Left colon (tissue), 2 donors: ENCODE measurements around the gene SLC10A7. TPM values are rescaled to one million over a fixed set of nuclear protein-coding genes. Genes with fewer than 3 reads are reported as not detected.

ENCODE experiments used
- ATAC-seq: fragments of 200-7000 bp; cut with Tn5 transposase; one replicate; pipeline ENCODE4 v1.9.1; 2020; ENCODE audit warnings: mild to moderate bottlenecking, moderate library complexity
- DNase-seq, 2 donors: peaks; one replicate each; pipeline ENCODE4 v3.0.0-alpha.2; 2020
- intact Hi-C, 2 donors: fragments of 100-400 bp; cut with DNase I in 1 of 2; cut with micrococcal nuclease in 1 of 2; formaldehyde crosslinking; loops; one replicate each; pipeline versions ENCODE4 v1.11.2 to v1.14.0; 2022; cut with DNase I, micrococcal nuclease
- total RNA-seq, 2 donors: library from RNA; stranded (reverse); fragmentation: NEBNext Ultra II Directional; extraction: Animal tissue kit (Norgen Biotek cat#: 25700); gene quantifications; one replicate each; pipeline ENCODE4 v1.2.1, GENCODE V29; 2021
- donor health status: DM: no; HTN: no; CAD: no.
- donor health status: DM: yes; HTN: yes; CAD: no.

Gene SLC10A7
- total RNA-seq, 2 donors from 2014 or later, result 16.8 to 17.0 TPM

GRCh38 chr4:146288193-146288592 is 233.5 kb downstream of the SLC10A7 start:
- intact Hi-C loops, result no loop called here
- DNase-seq, result no peak
- ATAC-seq, result no peak

GRCh38 chr4:146285037-146285436 is 236.7 kb downstream of the SLC10A7 start:
- ATAC-seq (no peak), DNase-seq (no peak)
- intact Hi-C loops, result no loop called here

GRCh38 chr4:146283758-146284651 is 237.7 kb downstream of the SLC10A7 start:
- no peak for ATAC-seq
- intact Hi-C loops, result no loop called here
- DNase-seq, result no peak

DNA sequence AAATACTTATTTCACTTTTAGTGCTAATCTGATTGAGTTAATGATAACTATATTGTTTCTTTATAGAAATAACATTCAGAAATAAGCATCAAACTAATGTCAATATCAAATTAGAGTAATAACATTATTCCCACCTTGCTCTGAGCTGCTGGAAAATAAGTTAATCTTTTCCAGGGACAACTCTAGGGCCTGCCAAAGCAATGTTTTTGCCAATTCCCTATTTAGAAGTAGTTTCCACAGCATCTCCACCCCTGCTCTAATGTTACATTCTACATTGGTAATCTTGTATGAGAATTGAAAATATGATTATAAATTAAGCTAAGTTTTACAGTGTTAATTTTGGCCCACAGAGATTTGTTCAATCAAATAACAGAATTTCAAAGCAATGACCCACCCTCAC is 239.1 kb downstream of the SLC10A7 start:
- ATAC-seq (no peak), DNase-seq (no peak)
- intact Hi-C loops, result no loop called here

DNA sequence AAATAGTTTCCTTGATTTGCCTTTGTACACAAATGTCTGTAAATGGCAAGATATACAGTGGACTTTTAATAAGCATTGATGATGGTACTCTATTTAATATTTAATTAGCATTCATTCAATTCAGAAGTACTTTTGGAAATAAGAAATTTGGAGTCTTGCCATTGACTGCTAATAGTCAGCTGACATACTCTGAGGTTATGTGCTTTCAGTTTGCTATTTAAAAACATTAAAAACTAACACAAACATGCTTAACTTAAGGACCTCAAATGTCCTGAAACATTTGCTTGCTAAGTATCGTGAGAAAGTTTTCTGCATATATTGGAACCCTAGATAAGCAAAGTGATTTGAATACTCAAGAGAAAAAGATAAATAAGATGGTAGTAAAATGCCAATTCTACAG is 242.8 kb downstream of the SLC10A7 start:
- DNase-seq, result no peak
- intact Hi-C loops, result no loop called here
- ATAC-seq, result no peak

GRCh38 chr4:146275370-146275769 is 246.4 kb downstream of the SLC10A7 start:
- intact Hi-C loops, result no loop called here
- ATAC-seq (peak; percentile 93), DNase-seq (peak in 1 of 2 donors; percentile 12)

DNA sequence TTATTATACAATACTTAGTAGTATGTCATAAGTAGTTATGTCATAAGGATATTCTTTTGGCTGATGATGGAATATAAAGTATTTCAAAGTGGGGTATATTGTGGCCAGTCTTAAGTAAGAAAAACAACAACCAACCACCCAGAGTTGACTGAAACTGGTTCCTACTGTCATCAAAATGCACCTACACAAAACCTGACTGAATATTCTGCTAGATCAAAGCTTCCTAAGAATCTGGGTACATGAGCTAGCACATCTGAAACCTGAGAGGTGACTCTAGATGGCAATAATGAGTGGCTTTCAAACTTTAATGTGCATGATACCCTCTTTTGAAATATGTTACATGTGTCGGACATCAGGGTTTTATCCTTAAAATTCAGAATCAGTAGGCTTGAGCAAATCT is 247.0 kb downstream of the SLC10A7 start:
- intact Hi-C loops, result no loop called here
- ATAC-seq, result no peak

GRCh38 chr4:146273204-146273901 is 248.4 kb downstream of the SLC10A7 start:
- intact Hi-C loops, result no loop called here
- no peak for DNase-seq
- ATAC-seq, result no peak

More for the DNA sequence above, 247.0 kb downstream of the SLC10A7 start:
- DNase-seq, result no peak

- intact Hi-C loops, result no loop called here
- DNase-seq (no peak), ATAC-seq (no peak)
Observed at GRCh38 chr4:146271466-146271865, 250.3 kb downstream of the SLC10A7 start.

DNA sequence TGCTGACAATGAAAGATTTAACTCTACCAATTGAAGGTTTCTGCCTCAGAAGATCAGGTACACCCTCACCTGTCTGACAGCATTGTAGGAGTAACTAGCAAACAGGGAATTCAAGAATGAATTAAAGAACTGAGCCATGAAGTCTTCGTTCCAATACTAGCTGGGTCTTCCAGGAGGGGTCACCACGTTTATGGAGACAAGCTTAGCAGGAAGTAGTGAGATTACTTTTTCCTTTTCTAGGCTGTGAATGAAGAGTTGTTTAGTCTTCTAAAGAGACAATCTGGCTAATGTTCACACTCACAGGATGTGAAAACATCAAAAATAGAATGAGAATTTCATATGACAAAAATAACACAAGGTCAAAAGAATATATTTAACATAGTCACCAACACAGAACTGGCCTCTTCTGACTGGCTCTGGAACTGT is 252.5 kb downstream of the SLC10A7 start:
- intact Hi-C loops, result no loop called here
- no peak for ATAC-seq
- no peak for DNase-seq

DNA sequence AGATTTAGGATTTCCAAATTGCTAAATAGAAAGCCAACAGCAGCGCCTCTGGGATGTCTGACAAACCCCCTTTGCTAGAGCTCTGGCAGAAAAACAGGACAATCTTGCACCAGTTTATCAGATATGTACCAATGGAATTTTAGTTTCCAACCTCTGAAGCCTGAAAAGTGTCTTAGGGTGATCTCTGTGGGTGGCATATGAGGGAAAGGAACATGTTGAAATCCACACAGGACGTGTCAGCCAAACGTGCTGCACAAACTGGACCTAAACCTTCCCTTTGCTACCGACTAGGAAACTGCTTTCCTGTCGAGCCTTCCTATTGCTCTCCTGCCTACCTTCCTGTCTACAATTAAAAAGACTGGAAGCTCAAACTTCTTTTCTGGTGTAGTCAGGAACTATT is 253.9 kb downstream of the SLC10A7 start:
- DNase-seq (no peak), ATAC-seq (no peak)
- intact Hi-C loops, result no loop called here

GRCh38 chr4:146265950-146266490 is 255.7 kb downstream of the SLC10A7 start:
- ATAC-seq (no peak), DNase-seq (no peak)
- intact Hi-C loops, result no loop called here

DNA sequence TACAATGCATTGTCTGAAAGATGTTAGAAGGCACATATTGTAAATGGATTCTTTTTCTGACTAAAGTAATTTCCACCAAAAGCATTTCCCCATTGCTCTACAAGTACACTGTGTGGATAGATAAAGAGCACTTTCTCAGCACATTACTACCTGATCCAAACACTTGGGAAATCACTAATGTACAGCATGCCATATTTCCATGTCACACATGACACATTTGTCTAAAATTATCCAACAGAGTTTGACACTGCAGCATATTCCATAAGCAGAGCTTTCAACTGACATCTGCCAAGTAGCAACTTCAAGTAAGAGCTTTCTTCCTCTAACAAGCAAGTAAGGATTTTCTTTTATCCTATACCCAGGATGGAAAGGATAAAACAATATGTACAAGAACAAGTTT is 257.9 kb downstream of the SLC10A7 start:
- no peak for ATAC-seq
- intact Hi-C loops, result no loop called here
- no peak for DNase-seq

GRCh38 chr4:146261041-146261440 is 260.7 kb downstream of the SLC10A7 start:
- DNase-seq (no peak), ATAC-seq (no peak)
- intact Hi-C loops, result no loop called here

- ATAC-seq (no peak), DNase-seq (no peak)
- intact Hi-C loops, result no loop called here
Observed at GRCh38 chr4:146260521-146260920, 261.2 kb downstream of the SLC10A7 start.

GRCh38 chr4:146257511-146257910 is 264.2 kb downstream of the SLC10A7 start:
- intact Hi-C loops, result no loop called here
- no peak for DNase-seq
- no peak for ATAC-seq

DNA sequence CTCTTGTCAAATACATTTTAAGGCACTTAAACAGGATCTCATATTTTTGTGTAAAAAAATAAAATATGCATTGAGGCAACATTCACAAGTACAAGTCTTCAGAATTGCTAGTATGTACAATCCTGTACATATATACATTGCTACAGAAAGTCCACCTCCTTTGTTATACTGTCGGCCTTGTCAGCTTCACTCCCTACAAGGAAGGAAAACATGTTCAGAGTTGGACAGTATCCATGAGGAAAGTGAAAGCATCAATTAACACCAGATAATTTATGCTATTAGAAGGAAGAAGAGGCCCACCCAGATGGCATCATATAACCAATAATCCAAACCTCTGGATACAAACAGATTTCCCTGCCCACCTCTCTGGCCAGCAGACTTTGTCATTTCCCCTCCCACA is 265.4 kb downstream of the SLC10A7 start:
- no peak for DNase-seq
- intact Hi-C loops, result no loop called here
- peak; percentile 58 for ATAC-seq

DNA sequence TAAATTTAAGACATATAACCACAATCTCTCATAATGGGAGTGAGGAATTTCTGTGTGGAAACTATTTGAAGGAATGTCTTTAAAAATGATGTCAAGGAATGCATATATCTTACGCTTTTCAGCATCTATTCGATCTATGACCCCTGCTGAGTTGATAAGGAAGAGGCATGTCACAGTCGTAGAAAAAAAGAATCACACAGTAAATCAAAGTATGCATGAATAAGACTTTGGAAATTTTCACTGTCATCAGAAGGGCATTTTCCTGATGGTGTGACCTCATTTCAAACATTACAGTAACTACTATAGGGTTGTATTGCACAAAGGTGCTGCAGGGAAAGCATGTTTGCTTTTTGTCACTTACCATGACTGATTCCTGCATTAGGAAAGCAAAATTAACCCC is 265.9 kb downstream of the SLC10A7 start:
- ATAC-seq (no peak), DNase-seq (no peak)
- intact Hi-C loops, result no loop called here

DNA sequence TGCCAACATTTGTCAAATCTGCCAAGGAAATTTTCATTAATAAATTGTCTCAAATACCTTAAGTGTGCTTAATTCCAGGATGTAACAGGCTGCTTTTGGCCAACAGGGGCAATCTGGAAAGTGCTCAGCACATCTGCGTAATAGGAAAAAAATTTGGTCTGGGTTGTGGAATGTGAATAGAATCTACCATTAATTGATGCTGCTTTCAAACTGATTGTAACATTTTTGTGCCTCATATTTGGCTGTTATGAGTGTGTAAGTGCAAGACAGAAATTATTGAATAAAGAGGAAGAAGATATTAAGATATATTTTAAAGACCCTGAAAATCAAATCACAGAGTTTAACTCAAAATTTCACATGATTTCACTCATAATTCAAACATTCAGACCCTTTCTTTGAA is 266.3 kb downstream of the SLC10A7 start:
- ATAC-seq (no peak), DNase-seq (no peak)
- intact Hi-C loops, result no loop called here

- DNase-seq, result no peak
- peak; percentile 68 for ATAC-seq
- intact Hi-C loops, result no loop called here
Observed at GRCh38 chr4:146252969-146253611, 268.6 kb downstream of the SLC10A7 start.
